ENCODE data around the gene SCNN1A.
"Not testable (repeated sequence)": the region's sequence is repeated elsewhere in the genome, so short reads cannot be mapped to it uniquely, and the experiment has no call there.

Gene SCNN1A

GRCh38 chr12:6354495-6355393 is 20.6 kb downstream of the SCNN1A start:
- Mint-ChIP-seq H3K9me3 (no peaks in the 10 kb centered on the region), H3K36me3 (ENCODE audit: low read depth) (no peaks in the 10 kb centered on the region), H3K4me1 (ENCODE audit: low read depth) (peaks cover 4% of the 10 kb centered on the region), H3K27me3 (ENCODE audit: low read depth) (peaks cover 15% of the 10 kb centered on the region), H3K4me3 (no peak overlapping the region), H3K27ac (no peak overlapping the region)
- no peak for DNase-seq (ENCODE audit: low spot score)

- DNase-seq (ENCODE audit: low spot score) = no peak
- Mint-ChIP-seq H3K9me3 (no peaks in the 10 kb centered on the region), H3K27me3 (ENCODE audit: low read depth) (peaks cover 15% of the 10 kb centered on the region), H3K36me3 (ENCODE audit: low read depth) (no peaks in the 10 kb centered on the region), H3K4me1 (ENCODE audit: low read depth) (peaks cover 6% of the 10 kb centered on the region), H3K4me3 (no peak overlapping the region), H3K27ac (no peak overlapping the region)
These were observed 22.9 kb downstream of the SCNN1A start for GRCh38 chr12:6352193-6353173.

DNA sequence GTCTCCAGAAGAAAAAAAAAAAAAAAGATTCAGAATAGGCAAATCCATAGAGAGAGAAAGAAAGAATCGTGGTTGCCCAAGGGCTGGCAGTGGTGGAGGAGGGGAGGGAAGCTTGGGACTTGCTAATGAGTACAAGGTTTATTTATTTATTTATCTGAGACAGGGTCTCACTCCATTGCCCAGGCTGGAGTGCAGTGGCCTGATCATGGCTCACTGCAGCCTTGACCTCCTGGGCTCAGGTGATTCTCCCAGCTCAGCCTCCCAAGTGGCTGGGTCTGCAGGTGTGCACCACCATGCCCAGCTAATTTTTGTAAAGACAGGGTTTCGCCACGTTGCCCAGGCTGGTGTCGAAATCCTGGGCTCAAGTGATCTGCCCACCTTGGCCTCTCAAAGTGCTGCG is 23.7 kb downstream of the SCNN1A start:
- Mint-ChIP-seq H3K4me1 (ENCODE audit: low read depth) (peaks cover 13% of the 10 kb centered on the region), H3K36me3 (ENCODE audit: low read depth) (no peaks in the 10 kb centered on the region), H3K27ac (no peak overlapping the region), H3K9me3 (no peaks in the 10 kb centered on the region), H3K4me3 (no peak overlapping the region), H3K27me3 (ENCODE audit: low read depth) (peaks cover 8% of the 10 kb centered on the region)
- DNase-seq (ENCODE audit: low spot score) = no peak

GRCh38 chr12:6347367-6348338 is 27.7 kb downstream of the SCNN1A start:
- Mint-ChIP-seq H3K27ac (no peak overlapping the region), H3K36me3 (ENCODE audit: low read depth) (no peaks in the 10 kb centered on the region), H3K4me3 (no peak overlapping the region), H3K4me1 (ENCODE audit: low read depth) (peaks cover 34% of the 10 kb centered on the region), H3K27me3 (ENCODE audit: low read depth) (no peaks in the 10 kb centered on the region), H3K9me3 (no peaks in the 10 kb centered on the region)
- no peak for DNase-seq (ENCODE audit: low spot score)

DNA sequence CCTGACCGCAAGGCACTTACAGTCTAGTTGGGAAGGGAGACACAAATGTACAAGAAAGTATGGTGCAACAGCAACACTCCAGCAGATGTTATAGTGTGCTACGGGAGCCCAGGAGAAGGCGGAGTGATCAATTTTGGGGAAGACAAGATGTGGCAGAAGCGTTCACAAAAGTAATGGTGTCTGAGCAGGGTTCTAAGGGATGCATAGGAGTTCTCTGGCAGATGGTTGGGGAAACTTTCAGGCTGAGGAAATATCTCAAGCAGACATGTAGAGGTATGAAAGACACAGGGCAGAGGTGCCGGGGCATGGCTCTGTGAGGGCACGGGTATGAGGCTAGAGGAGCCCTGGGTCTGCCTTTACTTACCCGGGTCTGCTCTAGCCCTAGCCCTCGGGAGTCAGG is 28.4 kb downstream of the SCNN1A start:
- peaks cover 39% of the 10 kb centered on the region for H3K4me1 Mint-ChIP-seq (ENCODE audit: low read depth)
- H3K9me3 Mint-ChIP-seq = no peaks in the 10 kb centered on the region
- no peaks in the 10 kb centered on the region for H3K27me3 Mint-ChIP-seq (ENCODE audit: low read depth)
- no peak overlapping the region for H3K27ac Mint-ChIP-seq
- no peak for DNase-seq (ENCODE audit: low spot score)
- no peak overlapping the region for H3K4me3 Mint-ChIP-seq
- H3K36me3 Mint-ChIP-seq (ENCODE audit: low read depth) = no peaks in the 10 kb centered on the region

- no peaks in the 10 kb centered on the region for H3K9me3 Mint-ChIP-seq
- no peak for DNase-seq (ENCODE audit: low spot score)
- peaks cover 41% of the 10 kb centered on the region for H3K4me1 Mint-ChIP-seq (ENCODE audit: low read depth)
- H3K27ac Mint-ChIP-seq = peak overlapping the region; percentile 56
- H3K4me3 Mint-ChIP-seq = no peak overlapping the region
- H3K27me3 Mint-ChIP-seq (ENCODE audit: low read depth) = no peaks in the 10 kb centered on the region
- H3K36me3 Mint-ChIP-seq (ENCODE audit: low read depth) = peaks cover under 1% of the 10 kb centered on the region
These were observed 29.0 kb downstream of the SCNN1A start for GRCh38 chr12:6346235-6346832.

DNA sequence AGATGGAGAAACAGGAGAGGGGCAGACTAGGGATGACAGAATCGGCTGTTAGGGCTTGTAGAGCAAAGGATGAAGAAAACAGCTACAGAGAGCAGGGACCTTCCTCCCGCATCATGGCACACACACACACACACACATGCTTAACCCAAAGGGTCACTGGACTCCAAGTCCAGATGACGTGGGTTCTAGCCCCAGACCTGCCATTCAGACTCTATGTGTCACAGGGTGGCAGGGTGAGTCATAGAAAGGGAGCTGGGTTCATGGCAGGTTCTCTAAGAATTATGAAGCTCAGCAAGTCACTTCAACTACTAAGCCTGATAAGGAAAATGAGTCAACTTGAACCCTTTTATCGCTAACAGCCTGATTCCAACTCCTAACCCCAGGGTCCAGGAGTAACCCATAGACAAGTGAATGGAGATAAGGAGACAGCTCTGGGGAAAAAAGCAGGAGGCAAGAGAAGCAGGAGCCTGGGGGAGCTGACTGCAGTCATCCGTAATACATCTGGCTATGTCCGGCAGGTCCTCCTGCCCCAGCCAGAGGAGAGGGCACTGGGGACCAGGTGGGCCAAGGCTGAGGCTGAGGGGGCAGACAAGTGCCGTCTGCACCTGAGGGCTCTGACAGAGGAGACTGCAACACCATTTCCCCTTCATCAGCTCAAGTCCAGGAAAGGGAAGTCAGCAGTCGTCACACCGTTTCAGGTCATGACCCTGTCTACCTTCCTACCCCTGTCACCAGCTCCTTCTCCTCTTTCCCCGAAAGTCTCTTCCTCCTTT is 29.9 kb downstream of the SCNN1A start:
- H3K4me3 Mint-ChIP-seq = peak overlapping the region; percentile 40
- no peaks in the 10 kb centered on the region for H3K27me3 Mint-ChIP-seq (ENCODE audit: low read depth)
- DNase-seq (ENCODE audit: low spot score) = peak; percentile 63
- peaks cover 41% of the 10 kb centered on the region for H3K4me1 Mint-ChIP-seq (ENCODE audit: low read depth)
- peak overlapping the region; percentile 56 for H3K27ac Mint-ChIP-seq
- no peaks in the 10 kb centered on the region for H3K9me3 Mint-ChIP-seq
- H3K36me3 Mint-ChIP-seq (ENCODE audit: low read depth) = peaks cover 4% of the 10 kb centered on the region

GRCh38 chr12:6344101-6344660 is 31.2 kb downstream of the SCNN1A start:
- not testable (repeated sequence) for H3K27me3 Mint-ChIP-seq (ENCODE audit: low read depth); H3K27ac Mint-ChIP-seq; H3K9me3 Mint-ChIP-seq; H3K36me3 Mint-ChIP-seq (ENCODE audit: low read depth); DNase-seq (ENCODE audit: low spot score); H3K4me3 Mint-ChIP-seq
- H3K4me1 Mint-ChIP-seq (ENCODE audit: low read depth) = peaks cover 41% of the 10 kb centered on the region

GRCh38 chr12:6343518-6343917 is 31.8 kb downstream of the SCNN1A start:
- DNase-seq (ENCODE audit: low spot score) = no peak
- H3K9me3 Mint-ChIP-seq = no peaks in the 10 kb centered on the region
- peaks cover 41% of the 10 kb centered on the region for H3K4me1 Mint-ChIP-seq (ENCODE audit: low read depth)
- no peak overlapping the region for H3K4me3 Mint-ChIP-seq
- H3K27ac Mint-ChIP-seq = no peak overlapping the region
- no peaks in the 10 kb centered on the region for H3K27me3 Mint-ChIP-seq (ENCODE audit: low read depth)
- H3K36me3 Mint-ChIP-seq (ENCODE audit: low read depth) = peaks cover 4% of the 10 kb centered on the region

- Mint-ChIP-seq H3K36me3 (ENCODE audit: low read depth) (peaks cover 4% of the 10 kb centered on the region), H3K9me3 (no peaks in the 10 kb centered on the region), H3K4me1 (ENCODE audit: low read depth) (peaks cover 37% of the 10 kb centered on the region), H3K27me3 (ENCODE audit: low read depth) (no peaks in the 10 kb centered on the region), H3K4me3 (no peak overlapping the region), H3K27ac (peak overlapping the region; percentile 89)
- no peak for DNase-seq (ENCODE audit: low spot score)
These were observed 33.0 kb downstream of the SCNN1A start for GRCh38 chr12:6342140-6342889.

DNA sequence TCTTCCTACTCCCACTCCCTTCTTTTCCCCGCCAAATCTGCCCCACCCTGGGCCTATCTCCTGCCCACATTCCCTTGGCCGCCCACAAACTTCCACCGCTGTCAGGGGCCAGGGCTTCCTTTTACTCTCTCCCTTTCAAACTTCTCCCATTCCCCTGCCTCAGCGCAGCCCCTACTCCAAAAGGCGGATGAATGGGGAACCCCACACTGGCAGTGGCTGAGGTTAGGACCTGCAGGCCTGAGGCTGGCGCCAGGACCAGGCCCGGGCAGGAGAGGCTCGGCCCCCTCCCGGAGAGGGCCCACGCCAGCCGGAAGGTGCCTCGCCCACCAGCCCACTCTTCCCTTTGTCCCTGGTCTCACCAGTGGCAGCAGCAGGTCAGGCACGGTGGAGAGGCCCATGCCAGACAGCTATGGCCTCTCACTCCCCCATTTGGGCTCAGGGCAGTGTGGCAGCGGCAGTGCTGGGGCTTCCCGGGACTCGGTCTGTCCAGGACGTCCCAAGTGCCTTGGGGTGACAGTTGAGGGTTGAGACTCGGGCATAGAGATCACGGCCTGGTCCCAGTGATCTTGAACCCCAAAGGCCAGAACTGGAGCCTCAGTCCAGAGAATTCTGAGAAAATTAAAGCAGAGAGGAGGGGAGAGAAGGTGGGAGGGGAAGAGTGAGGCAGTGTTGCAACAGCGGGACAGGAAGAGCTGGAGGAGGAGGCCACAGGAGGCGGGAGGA is 33.8 kb downstream of the SCNN1A start, which contains the start of gene TNFRSF1A:
TNFRSF1A (minus strand) TSS at position 660 of the 723 bp plus-strand sequence; CDS start at position 398, 262 bp downstream.
- DNase-seq (ENCODE audit: low spot score) = peak; percentile 41
- Mint-ChIP-seq H3K4me3 (no peak within 1 kb of the TSS), H3K36me3 (ENCODE audit: low read depth) (peaks cover 4% of the 10 kb centered on the region), H3K27me3 (ENCODE audit: low read depth) (no peaks in the 10 kb centered on the region), H3K4me1 (ENCODE audit: low read depth) (peaks cover 34% of the 10 kb centered on the region), H3K9me3 (no peaks in the 10 kb centered on the region), H3K27ac (peak within 1 kb of the TSS; percentile 89)

Data from T-helper 2 cell treated with Interferon-gamma antibody and Interleukin-4, amounts not matched to agents 5 μg/mL and 100 μg/mL, for 36 hours (primary cell).